HG02642 (cell line): ENCODE data around the gene DYNC1H1.
A peak's percentile ranks its signal among the peaks of the same experiment; 100 is the strongest.

Experiments used
- ATAC-seq: cut with Tn5 transposase; IDR thresholded peaks from one replicate; pipeline ENCODE4 v1.9.1; 2021; ENCODE audit warnings: mild to moderate bottlenecking; ENCODE audit not compliant: unreplicated experiment, poor library complexity

Gene DYNC1H1

DNA sequence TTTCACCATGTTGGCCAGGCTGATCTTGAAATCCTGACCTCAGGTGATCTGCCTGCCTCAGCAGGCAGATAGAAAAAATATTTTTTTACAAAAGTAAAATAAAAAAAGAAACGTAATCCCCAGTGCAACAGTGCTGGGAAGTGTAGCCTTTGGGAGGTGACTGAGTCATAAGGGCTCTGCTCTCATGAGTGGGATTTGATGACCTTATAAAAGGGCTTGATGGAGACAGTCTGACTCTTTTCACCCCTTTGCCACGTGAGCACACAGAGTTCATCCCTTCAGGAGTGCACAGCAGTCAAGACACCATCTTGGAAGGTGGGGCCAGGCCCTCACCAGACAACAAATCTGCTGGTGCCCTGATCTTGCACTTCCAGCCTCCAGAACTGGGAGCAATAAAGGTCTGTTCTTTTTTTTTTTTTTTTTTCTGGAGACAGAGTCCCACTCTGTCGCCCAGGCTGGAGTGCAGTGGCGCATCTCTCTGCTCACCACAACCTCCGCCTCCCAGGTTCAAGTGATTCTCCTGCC is 24.7 kb upstream of the DYNC1H1 start:
- ATAC-seq: no peak

DNA sequence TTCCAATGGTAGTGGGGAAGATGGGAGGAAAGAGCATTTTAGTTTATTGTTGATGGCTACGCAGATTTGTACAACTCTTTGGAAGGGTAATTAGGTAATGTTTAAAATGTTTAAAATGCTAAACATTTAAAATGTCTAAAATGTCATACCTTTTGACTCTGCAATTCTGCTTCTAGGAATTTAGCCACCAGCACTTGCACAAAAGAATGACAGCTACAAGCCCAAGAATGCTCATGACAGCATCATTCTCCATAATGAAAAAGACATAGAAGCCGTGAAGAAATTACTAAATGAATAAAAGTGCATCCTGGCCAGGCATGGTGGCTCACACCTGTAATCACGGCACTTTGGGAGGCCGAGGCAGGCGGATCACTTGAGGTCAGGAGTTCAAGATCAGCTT is 19.9 kb upstream of the DYNC1H1 start:
- no peak for ATAC-seq

DNA sequence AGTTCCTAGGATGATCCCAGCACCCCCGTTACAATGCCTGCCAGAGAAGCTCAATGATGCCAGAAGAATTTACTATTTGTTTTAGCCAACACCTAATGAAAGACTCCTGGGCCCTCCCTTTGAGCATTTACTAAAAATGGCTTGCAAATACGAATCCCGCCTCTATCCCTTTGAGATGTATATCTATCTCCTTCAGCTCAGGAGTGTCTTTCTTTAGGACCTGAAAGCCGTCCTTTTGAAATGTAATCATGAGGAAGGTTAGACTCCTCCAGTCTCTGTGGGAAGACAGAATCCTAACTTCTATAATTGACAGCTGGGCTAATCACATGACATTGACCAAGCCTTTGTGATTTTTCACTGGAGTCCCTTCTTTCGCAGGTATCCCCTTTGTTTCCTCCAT is 19.2 kb upstream of the DYNC1H1 start:
- no peak for ATAC-seq

DNA sequence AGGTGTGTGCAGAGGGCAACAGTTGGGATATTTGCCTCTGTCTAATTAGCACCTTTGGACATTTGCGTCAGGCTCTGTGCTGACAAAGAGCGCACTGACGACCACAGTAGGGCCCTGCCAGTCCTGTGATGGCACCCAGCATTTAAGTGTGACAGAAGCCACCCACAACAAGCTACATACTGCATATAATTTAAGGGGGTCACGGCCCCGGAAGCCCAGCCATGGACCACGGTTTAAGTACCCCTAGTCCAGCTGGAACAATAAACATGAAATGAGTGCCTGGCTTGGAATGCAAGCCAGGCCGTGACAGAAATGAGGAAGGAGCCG is 16.8 kb upstream of the DYNC1H1 start:
- ATAC-seq: peak; percentile 1

DNA sequence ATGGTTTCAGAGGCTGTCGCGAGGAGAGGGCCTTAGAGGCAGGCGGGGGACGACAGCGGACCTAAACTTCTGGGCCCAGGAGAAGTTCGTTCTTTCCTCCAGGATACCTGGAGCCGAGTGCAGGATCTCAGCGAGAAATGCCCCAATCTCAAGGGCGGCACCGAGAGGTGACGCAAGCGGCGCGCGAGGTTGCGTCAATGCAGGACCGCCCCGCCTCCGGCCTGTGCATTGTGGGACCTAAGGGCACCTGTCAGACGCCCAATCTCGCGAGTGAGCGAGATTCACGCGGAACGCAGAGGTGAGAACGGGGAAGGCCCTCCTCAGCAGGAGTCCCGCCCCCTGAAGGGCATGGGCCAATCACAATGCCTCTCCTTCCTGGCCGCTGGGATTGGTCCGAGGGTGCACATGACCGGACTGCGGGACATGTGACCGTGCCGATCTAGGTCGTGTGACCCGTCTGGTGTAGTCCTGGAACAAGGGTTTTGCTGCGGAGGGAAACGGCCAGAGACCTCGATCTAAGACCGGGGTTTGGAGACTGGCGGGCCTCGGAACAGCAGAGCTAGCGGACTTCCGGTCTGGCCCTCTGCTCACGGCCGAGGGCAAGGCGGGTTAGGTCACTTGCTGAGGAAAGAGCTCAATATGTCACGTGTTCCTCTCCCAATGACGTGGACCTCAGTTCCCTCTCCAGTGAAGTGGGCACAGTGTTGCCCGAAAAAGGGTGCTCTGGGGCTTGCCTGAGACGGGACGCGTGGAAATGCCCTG is 16.3 kb upstream of the DYNC1H1 start:
- peak; percentile 96 for ATAC-seq

DNA sequence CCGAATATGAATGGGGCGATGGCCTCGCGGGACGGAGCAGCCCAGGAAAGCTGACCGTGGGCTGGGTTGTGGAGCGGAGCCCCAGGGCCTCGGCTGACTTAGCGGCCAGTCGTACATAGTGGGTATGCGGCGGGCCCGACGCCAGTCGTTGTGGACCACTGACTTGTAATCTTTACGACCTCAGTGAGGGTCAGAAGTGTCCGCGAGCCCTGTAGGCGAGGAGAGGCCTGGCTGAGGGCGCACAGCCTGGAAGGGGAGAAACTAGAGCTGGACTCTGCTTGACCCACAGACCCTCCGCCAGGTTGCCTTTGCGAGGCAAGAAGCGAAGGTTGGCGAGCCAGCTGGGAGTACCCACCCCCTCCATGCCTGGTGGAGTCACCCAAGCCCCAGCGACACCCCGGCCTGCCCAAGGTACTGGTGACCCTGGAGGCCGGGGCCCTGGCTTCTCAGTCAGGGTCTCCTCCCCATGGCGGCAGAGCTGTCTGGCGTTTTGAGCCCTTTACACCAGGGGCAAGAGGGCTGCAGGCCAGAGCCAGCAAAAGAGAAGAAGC is 15.6 kb upstream of the DYNC1H1 start:
- ATAC-seq: no peak

DNA sequence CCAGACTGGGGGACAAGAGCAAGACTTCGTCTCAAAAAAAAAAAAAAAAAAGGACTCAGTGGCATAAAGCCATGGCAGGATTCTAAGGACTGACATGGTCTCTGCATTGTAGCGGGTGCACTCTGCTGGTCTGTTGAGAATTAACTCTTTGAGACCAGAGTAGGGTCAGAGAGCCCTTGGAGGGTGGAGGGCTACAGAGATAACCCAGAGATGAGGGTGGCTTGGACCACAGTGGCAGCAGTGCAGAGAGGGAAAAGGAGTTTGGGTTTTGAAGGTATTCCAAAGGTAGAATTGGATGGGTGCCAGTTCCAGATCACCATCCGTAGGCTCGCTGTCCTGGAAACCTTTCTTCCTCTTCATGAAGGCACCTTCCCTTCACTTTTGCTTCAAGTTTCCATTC is 14.3 kb upstream of the DYNC1H1 start:
- ATAC-seq: no peak

DNA sequence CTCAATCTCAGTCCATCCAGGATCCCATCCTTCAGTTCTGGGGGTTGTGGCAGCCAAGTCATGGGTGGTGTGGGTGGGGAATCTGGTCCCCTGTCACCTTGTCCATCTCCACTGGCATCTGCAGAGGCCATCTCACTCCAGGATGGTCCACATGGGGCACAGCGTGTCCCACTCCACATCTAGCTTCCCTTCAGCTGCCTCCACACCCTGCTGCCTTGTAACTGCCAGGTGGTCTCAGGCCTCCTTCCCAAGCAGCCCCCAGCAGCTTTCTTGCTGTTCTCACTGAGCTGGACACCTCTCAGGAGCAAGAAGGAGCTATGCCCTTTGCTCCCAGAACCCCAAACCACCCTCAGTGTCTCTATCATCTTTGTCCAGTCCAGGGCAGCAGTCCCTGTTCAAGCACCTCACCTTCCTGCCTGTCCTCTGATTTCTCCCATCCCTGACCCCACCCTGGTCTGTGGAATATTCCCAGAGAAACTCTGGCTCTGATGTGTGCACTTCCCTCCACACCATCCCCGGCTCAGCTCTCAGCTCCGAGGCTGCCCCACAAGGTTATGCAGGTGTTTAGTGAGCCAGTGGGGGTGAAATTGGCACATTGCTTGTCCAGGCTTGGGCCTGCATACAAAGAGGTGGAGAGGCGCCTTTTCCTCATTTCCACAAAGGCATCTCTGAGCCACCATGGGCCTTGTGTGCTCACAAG is 13.7 kb upstream of the DYNC1H1 start:
- ATAC-seq: no peak

DNA sequence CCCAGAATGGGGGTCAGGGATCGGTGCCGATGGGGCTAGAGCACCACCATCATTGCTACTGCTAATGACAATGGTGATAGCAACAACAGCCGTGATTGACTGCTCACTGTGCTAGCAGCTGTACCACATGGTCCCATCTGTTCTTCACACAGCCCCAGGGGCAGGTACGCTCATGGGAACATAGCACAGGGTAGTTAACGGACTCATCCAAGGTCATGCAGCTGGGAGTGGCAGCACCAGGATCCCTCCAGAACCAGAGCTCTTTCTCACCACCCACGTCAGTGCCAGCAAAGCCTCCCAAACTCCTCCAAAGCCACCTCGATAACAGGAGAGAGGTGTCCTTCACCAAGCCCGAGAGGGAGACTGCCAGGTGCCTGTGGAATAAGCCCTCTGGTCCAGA is 11.2 kb upstream of the DYNC1H1 start:
- ATAC-seq: no peak

DNA sequence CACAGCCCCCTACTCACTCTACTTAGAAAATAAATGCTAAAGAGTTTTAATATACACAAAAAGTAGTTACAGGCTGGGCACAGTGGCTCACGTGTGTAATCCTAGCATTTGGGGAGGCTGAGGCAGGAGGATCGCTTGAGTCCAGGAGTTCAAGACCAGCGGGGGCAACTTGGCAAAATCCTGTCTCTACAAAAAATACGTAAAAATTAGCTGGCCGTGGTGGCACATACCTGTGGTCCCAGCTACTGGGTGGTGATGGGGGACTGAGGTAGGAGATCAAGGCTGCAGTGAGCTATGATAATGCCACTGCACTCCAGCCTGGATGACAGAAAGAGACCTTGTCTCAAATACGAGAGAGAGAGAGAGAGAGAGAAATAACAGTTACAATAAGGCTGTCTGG is 9.9 kb upstream of the DYNC1H1 start:
- ATAC-seq: no peak

DNA sequence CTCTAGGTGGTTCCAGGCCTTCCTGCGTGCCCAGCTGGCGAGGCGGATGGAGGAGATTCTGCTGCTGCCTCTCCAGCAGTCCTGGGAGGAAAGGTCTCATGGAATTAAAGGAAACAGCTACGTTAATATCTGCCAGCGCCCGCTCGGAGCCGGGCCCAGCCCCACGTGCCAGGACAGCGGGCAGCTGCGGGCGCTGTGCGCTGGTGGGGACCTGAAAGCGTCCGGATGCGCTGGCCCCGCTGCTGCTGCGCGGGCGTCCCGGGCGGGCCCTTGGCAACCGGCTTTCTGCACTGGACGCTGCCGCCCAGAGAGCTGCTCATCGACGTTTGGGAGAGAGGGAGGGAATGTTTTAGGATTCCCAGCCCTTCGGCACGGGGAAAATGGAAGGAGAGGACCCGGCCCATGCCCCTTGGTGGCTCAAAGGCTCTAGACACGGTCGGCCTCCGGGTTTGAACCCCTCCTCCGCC is 8.6 kb upstream of the DYNC1H1 start:
- no peak for ATAC-seq

DNA sequence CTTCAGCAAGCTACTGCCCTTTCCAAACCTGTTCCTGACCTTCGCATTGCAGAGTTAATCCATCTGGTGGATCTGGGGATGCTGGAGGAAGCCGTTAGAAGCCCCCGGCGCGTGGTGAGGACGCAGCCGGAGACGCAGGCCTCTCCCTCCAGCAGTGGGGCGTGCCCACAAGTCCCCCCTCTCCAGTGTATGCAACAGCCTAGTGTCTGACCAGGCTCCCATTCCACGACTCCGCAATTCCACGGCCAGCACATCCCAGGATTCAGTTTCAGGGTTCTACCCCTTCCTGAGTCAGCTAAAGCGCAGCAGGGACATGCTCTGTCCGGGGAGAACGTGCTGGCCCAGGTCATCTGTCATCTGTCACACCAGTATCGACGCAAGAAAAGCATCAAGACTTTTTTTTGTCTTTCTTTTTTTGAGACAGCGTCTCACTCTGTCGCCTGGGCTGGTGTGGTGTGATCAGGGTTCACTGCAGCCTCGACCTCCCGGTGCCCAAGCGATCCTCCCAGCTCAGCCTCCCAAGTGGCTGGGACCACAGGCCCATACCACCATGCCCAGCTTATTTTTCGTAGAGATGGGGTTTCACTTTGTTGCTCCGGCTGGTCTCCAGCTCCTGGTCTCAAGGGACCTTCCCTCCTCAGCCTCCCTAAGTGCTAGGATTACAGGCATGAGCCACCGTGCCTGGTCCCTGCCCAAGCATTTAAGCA is 8.0 kb upstream of the DYNC1H1 start:
- no peak for ATAC-seq

DNA sequence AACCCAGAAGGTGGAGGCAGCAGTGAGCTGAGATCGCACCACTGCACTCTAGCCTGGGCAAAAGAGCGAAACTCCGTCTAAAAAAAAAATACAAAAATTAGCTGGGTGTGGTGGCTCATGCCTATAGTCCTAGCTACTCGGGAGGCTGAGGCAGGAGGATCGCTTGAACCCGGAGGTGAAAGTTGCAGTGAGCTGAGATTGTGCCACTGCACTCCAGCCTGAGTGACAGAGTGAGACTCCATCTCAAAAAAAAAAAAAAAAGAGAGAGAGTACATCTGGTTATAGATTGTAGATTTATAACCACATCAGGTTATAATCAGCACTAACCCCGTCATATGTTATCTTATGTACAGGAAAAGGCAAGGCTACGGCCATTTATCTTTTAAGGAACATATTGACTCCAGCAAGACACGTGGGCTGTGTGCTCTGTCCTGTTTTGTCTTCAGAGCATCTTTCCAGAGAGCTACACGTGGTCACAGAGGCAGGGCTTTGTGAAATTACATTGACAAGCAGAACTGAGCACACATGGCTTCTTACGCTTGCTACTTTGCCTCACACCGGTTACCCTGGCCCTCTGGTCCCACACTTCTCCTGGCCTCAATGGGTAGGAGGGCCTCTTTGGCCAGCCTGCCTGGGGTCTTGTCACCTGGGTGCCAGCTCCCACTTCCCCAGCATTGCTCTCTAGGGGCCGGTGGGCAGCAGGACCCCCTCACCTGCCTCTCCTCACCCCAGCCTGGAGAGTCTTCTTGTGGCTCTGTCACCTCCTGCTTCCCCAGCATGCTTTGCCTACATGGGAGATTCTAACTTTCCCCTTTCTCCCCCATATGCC is 6.8 kb upstream of the DYNC1H1 start:
- no peak for ATAC-seq

DNA sequence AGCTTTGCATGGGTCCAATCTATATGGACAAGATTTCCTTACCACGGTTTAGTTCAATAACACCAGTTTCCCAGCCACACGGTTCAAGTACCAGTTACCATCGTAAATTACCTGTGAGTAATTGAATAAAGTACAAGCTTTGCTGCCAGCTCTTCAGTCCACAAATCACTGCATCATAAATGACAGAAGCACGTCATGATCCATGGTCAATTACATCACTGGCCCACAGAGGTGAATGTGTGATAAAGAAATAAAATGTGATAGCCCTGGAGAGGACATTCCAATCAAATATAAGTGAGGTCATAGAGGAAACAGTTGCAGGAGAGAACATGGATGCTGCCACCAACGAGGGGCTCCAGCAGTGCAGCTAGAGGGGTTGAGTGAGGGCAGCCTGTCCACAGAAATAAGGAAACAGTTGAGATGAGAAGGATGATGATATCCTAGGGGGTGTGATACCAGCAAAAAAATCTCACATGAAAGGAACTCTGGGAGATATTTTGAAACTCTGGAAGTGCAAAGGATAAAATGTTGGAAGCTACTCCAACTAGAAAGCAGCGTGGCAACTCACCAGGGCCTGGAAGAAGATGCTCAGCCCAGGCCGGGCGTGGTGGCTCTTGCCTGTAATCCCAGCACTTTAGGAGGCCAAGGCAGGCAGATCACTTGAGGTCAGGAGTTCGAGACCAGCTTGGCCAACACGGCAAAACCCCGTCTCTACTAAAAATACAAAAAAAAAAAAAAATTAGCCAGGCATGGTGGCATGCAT is 5.8 kb upstream of the DYNC1H1 start:
- no peak for ATAC-seq

DNA sequence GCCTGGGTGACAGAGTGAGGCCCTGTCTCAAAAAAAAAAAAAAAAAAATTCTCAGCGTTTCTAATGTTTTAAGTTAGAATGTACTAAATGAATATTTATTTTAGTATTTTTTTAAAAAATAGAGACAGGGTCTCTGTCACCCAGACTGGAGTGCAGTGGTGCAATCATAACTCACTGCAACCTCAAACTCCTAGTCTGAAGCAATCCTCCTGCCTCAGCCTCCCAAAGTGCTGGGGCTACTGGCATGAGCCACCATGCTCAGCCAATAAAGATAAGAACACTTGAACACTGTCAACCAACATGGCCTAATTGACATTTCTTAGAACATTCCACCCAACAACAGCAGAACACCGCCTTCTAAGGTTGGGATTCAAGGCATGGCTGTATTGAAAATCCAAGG is 5.1 kb upstream of the DYNC1H1 start:
- ATAC-seq: no peak

DNA sequence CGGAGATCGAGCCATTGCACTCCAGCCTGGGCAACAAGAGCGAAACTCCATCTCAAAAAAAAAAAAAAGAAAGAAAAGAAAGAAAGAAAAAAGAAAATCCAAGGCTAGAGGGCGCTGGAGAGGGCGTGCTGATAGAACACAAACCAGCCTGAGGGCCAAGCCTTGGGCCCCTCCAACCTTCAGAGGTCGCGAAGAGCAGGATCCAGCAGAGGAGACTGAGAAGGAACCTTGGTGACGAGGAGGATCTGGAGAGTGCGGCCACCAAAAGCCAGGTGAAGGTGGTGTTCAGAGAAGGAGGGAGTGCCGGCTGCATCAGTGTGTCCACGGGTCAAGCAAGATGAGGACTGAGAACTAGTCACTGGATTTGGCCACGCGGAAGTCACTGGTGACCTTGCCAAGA is 4.1 kb upstream of the DYNC1H1 start:
- ATAC-seq: no peak

DNA sequence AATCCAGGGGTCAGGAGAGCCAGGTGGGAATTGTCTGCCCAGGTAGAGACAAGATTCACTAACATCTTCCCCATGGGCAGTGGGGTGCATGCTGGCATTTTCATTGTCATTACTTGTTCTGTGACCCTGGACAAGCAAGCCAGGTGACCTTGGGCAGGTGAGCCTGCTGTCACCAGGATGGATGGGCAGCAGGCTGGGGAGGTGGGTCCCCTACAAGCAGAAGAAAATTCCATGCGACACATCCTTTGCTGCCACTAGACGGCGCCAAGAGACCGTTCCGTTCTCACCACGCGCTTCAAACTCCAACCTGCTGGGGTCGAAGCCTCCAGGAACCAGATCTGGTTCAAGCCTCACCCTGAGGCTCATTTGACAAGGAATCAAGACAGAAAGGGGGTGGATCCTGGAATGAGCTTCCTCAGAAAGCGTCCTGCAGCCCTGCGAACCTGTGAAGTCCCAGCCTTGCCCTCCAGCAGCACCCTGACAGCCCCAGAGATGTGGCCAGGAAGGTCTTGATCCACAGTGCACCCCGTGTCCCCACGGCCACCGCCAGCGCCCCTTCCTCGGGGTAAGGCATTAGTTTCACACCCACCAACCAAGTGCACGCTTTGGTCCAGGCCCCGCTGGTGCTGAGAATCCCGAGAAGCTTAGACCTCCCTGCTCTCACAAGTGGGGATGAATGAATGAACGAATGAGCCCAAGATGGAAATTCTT is 3.2 kb upstream of the DYNC1H1 start:
- no peak for ATAC-seq

DNA sequence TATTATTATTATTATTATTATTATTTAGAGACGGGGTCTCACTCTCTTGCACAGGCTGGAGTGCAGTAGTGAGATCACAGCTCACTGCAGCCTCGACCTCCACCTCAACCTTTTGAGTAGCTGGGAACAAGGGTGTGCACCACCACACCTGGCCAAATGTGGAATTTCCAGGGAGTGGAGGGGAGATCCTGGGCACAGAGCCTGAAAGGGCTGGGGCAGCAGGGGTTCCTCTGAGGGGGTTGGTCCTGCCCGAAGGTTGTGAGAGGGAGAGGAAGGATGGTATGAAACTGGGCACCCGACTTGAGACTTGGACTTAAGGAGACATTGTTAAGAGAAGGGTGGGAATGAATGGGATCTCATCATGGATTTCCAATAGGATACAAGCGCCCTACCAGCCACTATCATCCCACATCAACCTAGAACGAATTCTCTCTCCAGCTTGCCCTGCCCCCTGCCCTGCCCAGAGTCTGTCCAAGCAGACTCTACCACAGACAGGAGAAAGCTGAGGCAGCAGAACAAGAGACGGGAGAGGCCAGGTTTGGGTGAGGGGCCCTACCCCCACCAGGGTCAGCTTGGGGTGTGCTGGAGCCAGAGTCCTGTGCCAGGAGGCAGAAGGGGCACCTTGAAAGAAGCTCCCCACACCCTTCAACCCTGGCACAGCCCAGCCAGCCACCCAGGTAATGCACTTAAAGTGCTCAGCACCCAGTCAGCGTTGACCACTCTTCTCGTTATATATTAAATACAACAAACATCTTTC is 2.4 kb upstream of the DYNC1H1 start:
- no peak for ATAC-seq
